Neutrophil (primary cell): ENCODE data around the gene HPRT1.

Experiments used
- H3K27ac ChIP-seq: fragments of 200-600 bp; sonication (generic); 2 replicates; pipeline ENCODE4 v1.5.1; 2016; ENCODE audit warnings: mild to moderate bottlenecking, moderate library complexity
- H3K27me3 ChIP-seq: fragments of 200-600 bp; sonication (generic); 2 replicates; pipeline ENCODE4 v1.6.0; 2016; ENCODE audit warnings: mild to moderate bottlenecking
- H3K36me3 ChIP-seq: fragments of 200-600 bp; sonication (generic); 2 replicates; pipeline ENCODE4 v1.5.1; 2017
- H3K4me1 ChIP-seq, 2 experiments: fragments of 200-600 bp in 1 of 2; sonication (generic) in 1 of 2; 1 replicate in 1 of 2; 2 replicates in 1 of 2; pipeline versions ENCODE4 v1.5.1 to v1.6.1; 2013 to 2016; ENCODE audit warnings: low read depth in 1 of 2, low read length in 1 of 2, mild to moderate bottlenecking in 1 of 2, moderate library complexity in 1 of 2; ENCODE audit not compliant: control insufficient read depth in 1 of 2, insufficient read depth in 1 of 2
- H3K4me3 ChIP-seq, 2 experiments: fragments of 200-600 bp in 1 of 2; sonication (generic) in 1 of 2; 1 replicate in 1 of 2; 2 replicates in 1 of 2; pipeline ENCODE4 v1.5.1; 2013 to 2016; ENCODE audit warnings: low read depth in 1 of 2, low read length in 1 of 2, mild to moderate bottlenecking in 1 of 2, moderate library complexity in 1 of 2
- H3K9me3 ChIP-seq: fragments of 200-600 bp; sonication (generic); 2 replicates; pipeline ENCODE4 v1.5.1; 2016
- TF ChIP-seq, protein P1 (sequence below): fragments of 200-600 bp; sonication (generic); IDR thresholded peaks from 2 replicates; pipeline ENCODE4 v1.5.1; 2016; ENCODE audit warnings: antibody characterized with exemption

HPRT1 gene, protein sequence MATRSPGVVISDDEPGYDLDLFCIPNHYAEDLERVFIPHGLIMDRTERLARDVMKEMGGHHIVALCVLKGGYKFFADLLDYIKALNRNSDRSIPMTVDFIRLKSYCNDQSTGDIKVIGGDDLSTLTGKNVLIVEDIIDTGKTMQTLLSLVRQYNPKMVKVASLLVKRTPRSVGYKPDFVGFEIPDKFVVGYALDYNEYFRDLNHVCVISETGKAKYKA

GRCh38 chrX:134460005-134460861 is at the start of gene HPRT1:
Gene HPRT1 (plus strand): TSS chrX:134460165. CDS start chrX:134460312, 147 bp downstream.
- Histone ChIP-seq H3K4me3 (peak within 1 kb of the TSS; percentile 60 to 61), H3K9me3 (no peaks in the 10 kb centered on the region), H3K27ac (peak within 1 kb of the TSS; percentile 83), H3K36me3 (no peaks in the 10 kb centered on the region), H3K27me3 (no peaks in the 10 kb centered on the region), H3K4me1 (peaks cover 10 to 15% of the 10 kb centered on the region in 2 experiments)
- TF ChIP-seq, protein P1, sequence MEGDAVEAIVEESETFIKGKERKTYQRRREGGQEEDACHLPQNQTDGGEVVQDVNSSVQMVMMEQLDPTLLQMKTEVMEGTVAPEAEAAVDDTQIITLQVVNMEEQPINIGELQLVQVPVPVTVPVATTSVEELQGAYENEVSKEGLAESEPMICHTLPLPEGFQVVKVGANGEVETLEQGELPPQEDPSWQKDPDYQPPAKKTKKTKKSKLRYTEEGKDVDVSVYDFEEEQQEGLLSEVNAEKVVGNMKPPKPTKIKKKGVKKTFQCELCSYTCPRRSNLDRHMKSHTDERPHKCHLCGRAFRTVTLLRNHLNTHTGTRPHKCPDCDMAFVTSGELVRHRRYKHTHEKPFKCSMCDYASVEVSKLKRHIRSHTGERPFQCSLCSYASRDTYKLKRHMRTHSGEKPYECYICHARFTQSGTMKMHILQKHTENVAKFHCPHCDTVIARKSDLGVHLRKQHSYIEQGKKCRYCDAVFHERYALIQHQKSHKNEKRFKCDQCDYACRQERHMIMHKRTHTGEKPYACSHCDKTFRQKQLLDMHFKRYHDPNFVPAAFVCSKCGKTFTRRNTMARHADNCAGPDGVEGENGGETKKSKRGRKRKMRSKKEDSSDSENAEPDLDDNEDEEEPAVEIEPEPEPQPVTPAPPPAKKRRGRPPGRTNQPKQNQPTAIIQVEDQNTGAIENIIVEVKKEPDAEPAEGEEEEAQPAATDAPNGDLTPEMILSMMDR, result peak; percentile 35

GRCh38 chrX:134416087-134416486 is 43.9 kb upstream of the HPRT1 start:
- TF ChIP-seq, protein P1, result no peak
- peaks cover 28% of the 10 kb centered on the region for H3K36me3 ChIP-seq
- H3K27ac ChIP-seq, result no peak overlapping the region
- H3K4me1 ChIP-seq, result no peaks in the 10 kb centered on the region
- no peaks in the 10 kb centered on the region for H3K9me3 ChIP-seq
- no peak overlapping the region for H3K4me3 ChIP-seq
- no peaks in the 10 kb centered on the region for H3K27me3 ChIP-seq

DNA sequence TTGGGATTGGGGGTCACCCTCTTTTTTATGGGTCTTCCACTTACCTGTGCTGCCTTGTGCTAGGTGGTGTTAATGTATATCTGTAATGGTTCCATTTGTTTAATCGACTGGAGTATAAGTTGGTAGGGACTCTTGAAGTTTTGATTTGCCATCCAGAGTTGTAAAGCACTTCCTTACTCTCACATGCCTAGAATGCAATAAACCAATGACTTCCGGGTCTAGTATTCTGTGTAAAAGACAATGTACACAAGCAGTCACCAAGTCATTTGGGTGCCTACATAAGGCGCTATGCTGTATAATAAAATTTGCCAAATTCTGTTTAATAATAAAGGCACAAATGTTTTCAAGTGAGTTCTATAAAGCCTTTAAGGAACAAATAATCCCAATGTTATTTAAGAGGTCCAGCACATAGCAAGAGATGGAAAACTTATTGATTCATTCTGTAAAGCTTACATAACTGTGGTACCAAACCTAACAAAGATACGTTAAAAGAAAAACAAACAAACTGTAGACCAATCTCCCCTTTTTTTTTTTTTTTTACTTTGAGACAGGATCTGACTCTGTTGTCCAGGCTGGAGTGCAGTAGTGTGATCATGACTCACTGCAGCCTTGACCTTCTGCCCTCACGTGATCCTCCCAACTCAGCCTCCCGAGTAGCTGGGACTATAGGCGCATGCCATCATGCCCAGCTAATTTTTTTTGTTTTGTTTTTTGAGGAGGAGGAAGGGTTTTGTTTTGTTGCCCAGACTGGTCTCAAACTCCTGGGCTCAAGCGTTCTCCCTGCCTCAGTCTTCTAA is 41.5 kb upstream of the HPRT1 start:
- H3K27ac ChIP-seq, result no peak overlapping the region
- H3K9me3 ChIP-seq, result no peaks in the 10 kb centered on the region
- H3K4me1 ChIP-seq, result no peaks in the 10 kb centered on the region
- no peaks in the 10 kb centered on the region for H3K27me3 ChIP-seq
- H3K4me3 ChIP-seq, result no peak overlapping the region
- H3K36me3 ChIP-seq, result peaks cover 28% of the 10 kb centered on the region
- TF ChIP-seq, protein P1, result no peak

GRCh38 chrX:134419784-134420183 is 40.2 kb upstream of the HPRT1 start:
- Histone ChIP-seq H3K4me3 (no peak overlapping the region), H3K4me1 (no peaks in the 10 kb centered on the region), H3K27ac (no peak overlapping the region), H3K36me3 (peaks cover 22% of the 10 kb centered on the region), H3K9me3 (no peaks in the 10 kb centered on the region), H3K27me3 (no peaks in the 10 kb centered on the region)
- TF ChIP-seq, protein P1, result no peak

DNA sequence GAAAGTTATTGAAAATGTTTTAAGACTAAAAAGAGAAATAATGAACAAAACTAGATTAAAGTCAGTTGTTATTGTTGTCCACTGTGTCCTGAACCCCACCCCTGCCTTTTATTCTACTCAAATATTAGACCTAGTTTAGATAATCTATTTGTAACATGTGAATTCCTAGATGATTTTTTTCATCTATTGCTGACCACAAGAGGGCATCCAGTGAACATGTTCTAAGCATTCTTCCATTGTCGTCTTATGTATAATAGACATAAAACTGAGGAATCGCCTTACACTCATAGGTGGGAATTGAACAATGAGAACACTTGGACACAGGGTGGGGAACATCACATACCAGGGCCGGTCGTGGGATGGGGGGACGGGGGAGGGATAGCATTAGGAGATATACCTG is 36.4 kb upstream of the HPRT1 start:
- Histone ChIP-seq H3K9me3 (no peaks in the 10 kb centered on the region), H3K27me3 (no peaks in the 10 kb centered on the region), H3K4me1 (no peaks in the 10 kb centered on the region), H3K36me3 (peaks cover 3% of the 10 kb centered on the region), H3K27ac (no peak overlapping the region), H3K4me3 (no peak overlapping the region)
- TF ChIP-seq, protein P1, result no peak
